ENCODE data around the gene CDH23. TPM values are rescaled to one million over a fixed set of nuclear protein-coding genes. Genes with fewer than 3 reads are reported as not detected.

Gene CDH23
- polyA plus RNA-seq, 2 of the 4 experiments (the other 2 are of a cell fraction): 1.1 to 2.3 TPM

- TF ChIP-seq ZFP36 (IDR thresholded peaks at IDR 0.05; ENCODE audit: borderline replicate concordance, partially characterized antibody) (no peak), FOSL2 (IDR thresholded peaks at IDR 0.05) (no peak), FOSL2 (CRISPR knock-in tag; IDR thresholded peaks at IDR 0.05) (no peak), RFX5 (IDR thresholded peaks at IDR 0.05) (no peak), KDM5A (IDR thresholded peaks at IDR 0.05) (no peak), POLR2A (IDR thresholded peaks at IDR 0.05; ENCODE audit: low read length) (no peak), CHD4 (IDR thresholded peaks at IDR 0.05; ENCODE audit: borderline replicate concordance) (no peak), TP53 (CRISPR knock-in tag; IDR thresholded peaks at IDR 0.05) (no peak), RARB (CRISPR knock-in tag; IDR thresholded peaks at IDR 0.05) (no peak)
- CTCF ChIA-PET: interaction anchor here (0.8 to 47.4 kb wide), 3 partner anchors 9 to 49 kb away, joined by 4 to 977 read pairs (median 79); partner anchors contain the start of gene SLC29A3
- DNase-seq (ENCODE audit: low read depth in 1 of 2, low spot score in 1 of 2) (peak; percentile 21 to 31), FAIRE-seq (no peak), ATAC-seq (peak in 1 of 2 experiments; percentile 66; a peak in 3 of 6 replicates)
- H3K9me3 ChIP-seq: no peaks in the 10 kb centered on the region
- H3K4me2 ChIP-seq: no peak overlapping the region
- 24% methylated on average over 2 of the region's 2 CpGs for WGBS (ENCODE audit: missing lambda C conversion rate)
- no peak overlapping the region for H3K4me3 ChIP-seq
- no peak overlapping the region for H3K27ac ChIP-seq
- POLR2A ChIA-PET: interaction anchor here (1.9 kb wide), 1 partner anchor 9 kb away, joined by 5 read pairs; no protein-coding TSS in a partner anchor
- peaks cover 17% of the 10 kb centered on the region for H3K4me1 ChIP-seq
Measured at GRCh38 chr10:71368643-71369042, 28.1 kb upstream of the CDH23 start.

DNA sequence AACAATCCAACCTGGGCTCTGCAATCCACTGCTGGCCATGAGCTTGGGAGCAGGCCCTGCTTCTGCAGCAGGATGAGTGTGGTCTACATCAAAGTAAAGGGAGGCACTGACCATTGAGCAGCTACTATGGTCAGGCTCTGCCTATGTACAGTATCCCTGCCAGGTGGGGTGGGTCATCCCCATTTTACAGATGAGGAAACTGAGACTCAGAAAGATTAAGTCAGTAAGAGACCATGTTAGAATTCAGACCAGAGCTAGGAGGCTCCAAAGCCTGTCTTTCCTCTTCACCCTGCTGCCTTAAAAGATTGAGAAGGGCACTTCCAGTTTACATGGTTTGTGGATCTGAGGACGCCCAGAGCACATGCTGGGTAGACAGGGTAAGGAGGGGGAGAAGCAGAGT lies 27.1 kb upstream of the CDH23 start:
- H3K9me3 ChIP-seq: no peaks in the 10 kb centered on the region
- CTCF ChIA-PET: interaction anchor here (0.9 to 47.4 kb wide), 5 partner anchors 14 to 50 kb away, joined by 3 to 977 read pairs (median 4); partner anchors contain the start of gene SLC29A3

DNA sequence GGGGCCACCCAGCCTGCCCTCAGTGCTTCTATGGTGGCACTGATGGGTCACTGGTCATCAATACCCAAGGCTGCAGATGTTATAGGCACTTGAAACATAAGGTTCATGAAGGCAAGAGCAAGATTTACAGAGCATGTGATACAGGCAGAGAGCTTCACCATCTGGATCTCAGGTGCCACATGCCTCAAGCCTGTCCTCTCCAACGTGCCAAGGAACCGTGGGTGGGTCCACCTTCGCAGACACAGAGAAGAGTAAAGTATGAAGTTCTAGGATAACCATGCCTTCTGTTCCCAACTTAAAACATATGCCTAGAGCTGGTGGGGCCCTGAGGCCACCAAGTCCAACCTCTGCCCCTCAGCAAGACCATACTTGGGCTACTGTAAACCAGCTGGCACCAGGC lies 26.7 kb upstream of the CDH23 start:
- POLR2A ChIA-PET: interaction anchor here (0.6 kb wide), 1 partner anchor 51 kb away, joined by 5 read pairs; the partner anchor contains the start of gene SLC29A3
- DNase-seq (ENCODE audit: low read depth in 1 of 2, low spot score in 1 of 2) (no peak), ATAC-seq (no peak), FAIRE-seq (no peak)
- H3K4me3 ChIP-seq: no peak overlapping the region
- H3K27ac ChIP-seq: no peak overlapping the region
- CTCF ChIA-PET: interaction anchor here (0.9 to 47.4 kb wide), 5 partner anchors 13 to 51 kb away, joined by 3 to 977 read pairs (median 4); partner anchors contain the start of gene SLC29A3
- H3K9me3 ChIP-seq: no peaks in the 10 kb centered on the region
- H3K4me1 ChIP-seq: peaks cover 4% of the 10 kb centered on the region
- 90% methylated on average over 3 of the region's 3 CpGs for WGBS (ENCODE audit: missing lambda C conversion rate)
- H3K4me2 ChIP-seq: no peak overlapping the region
- TF ChIP-seq CTCF (IDR thresholded peaks at IDR 0.05) (no peak), ZC3H11A (IDR thresholded peaks at IDR 0.05) (no peak), NPAS2 (CRISPR knock-in tag; IDR thresholded peaks at IDR 0.05; ENCODE audit: borderline replicate concordance) (no peak), PHF8 (IDR thresholded peaks at IDR 0.05; ENCODE audit: borderline replicate concordance, low read depth) (no peak), CBX2 (IDR thresholded peaks at IDR 0.05; ENCODE audit: borderline replicate concordance, low read depth) (no peak), HOXA7 (CRISPR knock-in tag; IDR thresholded peaks at IDR 0.05) (no peak), NR3C1 (IDR thresholded peaks at IDR 0.05) (no peak), ESRRA (IDR thresholded peaks at IDR 0.05; ENCODE audit: borderline replicate concordance, low read length) (no peak), TFCP2L1 (CRISPR knock-in tag; IDR thresholded peaks at IDR 0.05) (no peak), HMGXB4 (CRISPR knock-in tag; IDR thresholded peaks at IDR 0.05; ENCODE audit: borderline replicate concordance) (no peak), HDAC2 (IDR thresholded peaks at IDR 0.05) (no peak), USF2 (IDR thresholded peaks at IDR 0.05) (no peak), E2F6 (IDR thresholded peaks at IDR 0.05; ENCODE audit: borderline replicate concordance, low read depth) (no peak), RARB (CRISPR knock-in tag; IDR thresholded peaks at IDR 0.05) (no peak), MYC (IDR thresholded peaks at IDR 0.05; ENCODE audit: borderline replicate concordance, low read length) (no peak), HOXB13 (CRISPR knock-in tag; IDR thresholded peaks at IDR 0.05; ENCODE audit: low read depth) (no peak), HOXB5 (CRISPR knock-in tag; IDR thresholded peaks at IDR 0.05) (no peak)

More for the DNA sequence above, 27.1 kb upstream of the CDH23 start:
- FAIRE-seq (no peak), DNase-seq (ENCODE audit: low read depth in 1 of 2, low spot score in 1 of 2) (no peak), ATAC-seq (no peak)
- no peak overlapping the region for H3K27ac ChIP-seq
- TF ChIP-seq RFX5 (IDR thresholded peaks at IDR 0.05): no peak
- TF ChIP-seq RCOR1 (IDR thresholded peaks at IDR 0.05; ENCODE audit: low read depth, low read length): no peak
- TF ChIP-seq CBX2 (IDR thresholded peaks at IDR 0.05; ENCODE audit: borderline replicate concordance, low read depth): no peak
- no peak for TF ChIP-seq TP53 (CRISPR knock-in tag; IDR thresholded peaks at IDR 0.05)
- TF ChIP-seq ELK1 (IDR thresholded peaks at IDR 0.05; ENCODE audit: low read depth, low read length): no peak
- no peak for TF ChIP-seq CEBPB (IDR thresholded peaks at IDR 0.05)
- no peak for TF ChIP-seq RNF2 (IDR thresholded peaks at IDR 0.05; ENCODE audit: borderline replicate concordance, low read depth)
- no peak for TF ChIP-seq KDM1A (IDR thresholded peaks at IDR 0.05; ENCODE audit: low read depth)
- no peak for TF ChIP-seq HOXB5 (CRISPR knock-in tag; IDR thresholded peaks at IDR 0.05)
- WGBS (ENCODE audit: missing lambda C conversion rate): 50% methylated on average over 1 of the region's 1 CpG
- H3K4me3 ChIP-seq: no peak overlapping the region
- no peak overlapping the region for H3K4me2 ChIP-seq
- peaks cover 9% of the 10 kb centered on the region for H3K4me1 ChIP-seq
- POLR2A ChIA-PET: no interaction called here

Data from A549 (cell line).